ENCODE data around the gene GALNT5.

DNA sequence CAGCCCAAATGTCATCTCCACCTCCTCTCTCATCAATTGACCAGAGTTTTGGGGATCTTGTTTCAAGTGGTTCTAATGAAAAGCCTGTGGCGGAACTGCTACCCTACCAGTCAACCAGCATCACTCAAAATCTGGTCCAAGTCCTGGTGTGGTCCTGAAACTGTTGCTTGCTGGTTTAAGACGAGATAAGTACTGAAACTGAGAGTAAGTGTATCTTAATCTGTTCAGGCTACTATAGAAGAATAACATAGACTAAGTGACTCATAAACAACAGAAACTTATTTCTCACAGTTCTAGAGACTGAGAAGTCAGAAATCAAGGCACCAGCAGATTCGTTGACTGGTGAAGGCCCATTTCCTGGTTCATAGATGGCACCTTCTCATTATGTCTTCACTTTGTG lies 879 bp upstream of the GALNT5 start:
- TF ChIP-seq, protein P1, sequence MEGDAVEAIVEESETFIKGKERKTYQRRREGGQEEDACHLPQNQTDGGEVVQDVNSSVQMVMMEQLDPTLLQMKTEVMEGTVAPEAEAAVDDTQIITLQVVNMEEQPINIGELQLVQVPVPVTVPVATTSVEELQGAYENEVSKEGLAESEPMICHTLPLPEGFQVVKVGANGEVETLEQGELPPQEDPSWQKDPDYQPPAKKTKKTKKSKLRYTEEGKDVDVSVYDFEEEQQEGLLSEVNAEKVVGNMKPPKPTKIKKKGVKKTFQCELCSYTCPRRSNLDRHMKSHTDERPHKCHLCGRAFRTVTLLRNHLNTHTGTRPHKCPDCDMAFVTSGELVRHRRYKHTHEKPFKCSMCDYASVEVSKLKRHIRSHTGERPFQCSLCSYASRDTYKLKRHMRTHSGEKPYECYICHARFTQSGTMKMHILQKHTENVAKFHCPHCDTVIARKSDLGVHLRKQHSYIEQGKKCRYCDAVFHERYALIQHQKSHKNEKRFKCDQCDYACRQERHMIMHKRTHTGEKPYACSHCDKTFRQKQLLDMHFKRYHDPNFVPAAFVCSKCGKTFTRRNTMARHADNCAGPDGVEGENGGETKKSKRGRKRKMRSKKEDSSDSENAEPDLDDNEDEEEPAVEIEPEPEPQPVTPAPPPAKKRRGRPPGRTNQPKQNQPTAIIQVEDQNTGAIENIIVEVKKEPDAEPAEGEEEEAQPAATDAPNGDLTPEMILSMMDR (IDR thresholded peaks at IDR 0.05; ENCODE audit: insufficient read depth, low read depth, low read length) = no peak
- TF ChIP-seq EZH2 (IDR thresholded peaks at IDR 0.05; ENCODE audit: insufficient read depth, low read length) = no peak
